OCI-LY7 (cell line): ENCODE results near the gene MACROD2. TPM values are rescaled to one million over a fixed set of nuclear protein-coding genes. Genes with fewer than 3 reads are reported as not detected.

Experiments used
- BruUV-seq: library from RNA; stranded (reverse); fragments of 400-500 nt; replicated peaks from 2 replicates; lab custom pipeline; 2021; lab: Mats Ljungman, UMichigan
- CTCF ChIA-PET: fragments of 300-600 bp; sonication (Branson Sonifier 250); formaldehyde crosslinking; loops from one replicate; lab custom pipeline; 2022; ENCODE audit warnings: antibody characterized with exemption; ENCODE audit not compliant: unreplicated experiment; lab: Charles Lee
- POLR2A ChIA-PET: fragments of 300-600 bp; sonication (Branson Sonifier 250); formaldehyde crosslinking; loops from one replicate; lab custom pipeline; 2022; ENCODE audit warnings: antibody characterized with exemption; lab: Charles Lee
- DNase-seq: peaks from one replicate; pipeline ENCODE4 v3.0.0-alpha.2; 2015; ENCODE audit warnings: low spot score
- H2AFZ ChIP-seq: fragments of 200-600 bp; sonication (generic), shearing (Covaris generic); 2 replicates; pipeline ENCODE4 v1.6.1; 2014; ENCODE audit warnings: mild to moderate bottlenecking, antibody characterized with exemption, low read length, moderate library complexity
- H3K27ac ChIP-seq: fragments of 200-600 bp; sonication (generic); 2 replicates; pipeline ENCODE4 v1.5.1; 2014; ENCODE audit warnings: mixed run types, low read depth, mild to moderate bottlenecking, moderate library complexity, low read length, inconsistent platforms; ENCODE audit not compliant: poor library complexity, severe bottlenecking
- H3K36me3 ChIP-seq: fragments of 200-600 bp; sonication (generic); 2 replicates; pipeline ENCODE4 v1.6.1; 2014; ENCODE audit warnings: mild to moderate bottlenecking, antibody characterized with exemption, low read length, moderate library complexity, mixed read lengths; ENCODE audit not compliant: insufficient read depth
- H3K4me1 ChIP-seq: fragments of 200-600 bp; sonication (generic); 2 replicates; pipeline ENCODE4 v1.5.1; 2014; ENCODE audit warnings: mild to moderate bottlenecking, low read length; ENCODE audit not compliant: insufficient read depth, poor library complexity, severe bottlenecking
- H3K4me2 ChIP-seq: fragments of 200-600 bp; sonication (generic); 2 replicates; pipeline ENCODE4 v1.6.1; 2014; ENCODE audit warnings: mild to moderate bottlenecking, low read length
- H3K4me3 ChIP-seq: fragments of 200-600 bp; sonication (generic); 2 replicates; pipeline ENCODE4 v1.5.1; 2014; ENCODE audit warnings: mild to moderate bottlenecking, low read depth, low read length; ENCODE audit not compliant: poor library complexity, severe bottlenecking
- H3K79me2 ChIP-seq: fragments of 200-600 bp; sonication (generic); 2 replicates; pipeline ENCODE4 v1.6.1; 2016; ENCODE audit warnings: low read depth, mild to moderate bottlenecking, low read length, moderate library complexity, mixed read lengths; ENCODE audit not compliant: insufficient read depth
- H3K9me2 ChIP-seq: fragments of 200-600 bp; sonication (generic); 2 replicates; pipeline ENCODE4 v1.6.1; 2016; ENCODE audit warnings: mild to moderate bottlenecking, low read length, mixed read lengths; ENCODE audit not compliant: insufficient read depth
- H3K9me3 ChIP-seq: fragments of 200-600 bp; sonication (generic); 2 replicates; pipeline ENCODE4 v1.6.1; 2014; ENCODE audit warnings: mild to moderate bottlenecking, mixed run types, low read length, mixed read lengths
- H4K20me1 ChIP-seq: fragments of 200-600 bp; sonication (generic); 2 replicates; pipeline ENCODE4 v1.6.1; 2014; ENCODE audit warnings: mild to moderate bottlenecking, antibody characterized with exemption, low read length, moderate library complexity, mixed read lengths; ENCODE audit not compliant: insufficient read depth
- CTCF ChIP-seq: fragments of 200-600 bp; sonication (generic); conservative IDR thresholded peaks from 2 replicates; pipeline ENCODE4 v1.5.1; 2014; ENCODE audit warnings: mild to moderate bottlenecking, antibody characterized with exemption, low read length, moderate library complexity, mixed read lengths
- EZH2phosphoT487 ChIP-seq: fragments of 200-600 bp; sonication (generic); IDR thresholded peaks from 2 replicates; pipeline ENCODE4 v1.6.1; 2018; ENCODE audit warnings: low read depth, borderline replicate concordance, mild to moderate bottlenecking, mixed run types, antibody characterized with exemption, low read length, moderate library complexity, mixed read lengths
- intact Hi-C: fragments of 100-400 bp; cut with micrococcal nuclease; formaldehyde crosslinking; loops from one replicate; pipeline ENCODE4 v1.10.0; 2022; ENCODE audit not compliant: unreplicated experiment
- total RNA-seq, 2 experiments: library from RNA; depleted of rRNA in 1 of 2; stranded (reverse); fragments of >200 nt in 1 of 2; shearing (Covaris generic) in 1 of 2; gene quantifications; 2 replicates each; pipeline ENCODE4 v1.2.3, GENCODE V29; 2014 to 2022

The MACROD2 gene
- total RNA-seq, 2 experiments from 2014 or later, result 0.09 to 4.5 TPM

- no TSS peak for BruUV-seq
- Histone ChIP-seq H3K27ac (no peak overlapping the region), H3K36me3 (no peaks in the 10 kb centered on the region), H3K4me1 (no peaks in the 10 kb centered on the region), H3K9me2 (no peaks in the 10 kb centered on the region), H3K4me3 (no peak overlapping the region), H2AFZ (no peak overlapping the region), H3K79me2 (no peaks in the 10 kb centered on the region), H4K20me1 (no peaks in the 10 kb centered on the region), H3K4me2 (no peak overlapping the region), H3K9me3 (no peaks in the 10 kb centered on the region)
- TF ChIP-seq EZH2phosphoT487, result no peak
- TF ChIP-seq CTCF, result no peak
- ChIA-PET CTCF (no interaction called here), POLR2A (interaction anchor here (1.6 kb wide), 1 partner anchor 11 kb away, joined by 4 read pairs; no protein-coding TSS in a partner anchor)
- DNase-seq, result no peak
- intact Hi-C loops, result no loop called here
Measured at GRCh38 chr20:16013631-16014030, 2018.3 kb downstream of the MACROD2 start.

- ChIA-PET POLR2A (no interaction called here), CTCF (no interaction called here)
- intact Hi-C loops, result no loop called here
- no TSS peak for BruUV-seq
- no peak overlapping the region for H3K27ac ChIP-seq
- no peaks in the 10 kb centered on the region for H3K9me2 ChIP-seq
- H3K79me2 ChIP-seq, result no peaks in the 10 kb centered on the region
- H3K36me3 ChIP-seq, result no peaks in the 10 kb centered on the region
- H3K4me3 ChIP-seq, result no peak overlapping the region
- no peak overlapping the region for H2AFZ ChIP-seq
- no peaks in the 10 kb centered on the region for H3K4me1 ChIP-seq
- DNase-seq, result no peak
- H3K4me2 ChIP-seq, result no peak overlapping the region
- no peaks in the 10 kb centered on the region for H4K20me1 ChIP-seq
- no peaks in the 10 kb centered on the region for H3K9me3 ChIP-seq
- no peak for TF ChIP-seq CTCF
- TF ChIP-seq EZH2phosphoT487, result no peak
Measured at GRCh38 chr20:16014436-16014835, 2019.1 kb downstream of the MACROD2 start.

- H3K27ac ChIP-seq, result no peak overlapping the region
- H3K79me2 ChIP-seq, result no peaks in the 10 kb centered on the region
- no peaks in the 10 kb centered on the region for H3K9me2 ChIP-seq
- intact Hi-C loops, result no loop called here
- no peaks in the 10 kb centered on the region for H4K20me1 ChIP-seq
- POLR2A ChIA-PET, result interaction anchor here (1.5 kb wide), 1 partner anchor 17 kb away, joined by 4 read pairs; no protein-coding TSS in a partner anchor
- H3K4me3 ChIP-seq, result no peak overlapping the region
- no TSS peak for BruUV-seq
- no peak overlapping the region for H3K4me2 ChIP-seq
- TF ChIP-seq CTCF (peak; percentile 38), EZH2phosphoT487 (no peak)
- H3K4me1 ChIP-seq, result no peaks in the 10 kb centered on the region
- DNase-seq, result no peak
- no peak overlapping the region for H2AFZ ChIP-seq
- CTCF ChIA-PET, result no interaction called here
- H3K36me3 ChIP-seq, result no peaks in the 10 kb centered on the region
- no peaks in the 10 kb centered on the region for H3K9me3 ChIP-seq
Measured at GRCh38 chr20:16017656-16018055, 2022.3 kb downstream of the MACROD2 start.
